Stimulated activated CD4-positive, alpha-beta T cell treated with anti-CD3 and anti-CD28 coated beads, TNF-alpha, amount 100 ng/mL, for 48 hours (primary cell): ENCODE results near the gene NCOA6.
"Not testable (repeated sequence)": the region's sequence is repeated elsewhere in the genome, so short reads cannot be mapped to it uniquely, and the experiment has no call there.

Experiments used
- DNase-seq, 3 donors: peaks; one replicate each; pipeline ENCODE4 v3.0.0-alpha.2; 2020; ENCODE audit warnings: low read depth in 3 of 3

Gene NCOA6

DNA sequence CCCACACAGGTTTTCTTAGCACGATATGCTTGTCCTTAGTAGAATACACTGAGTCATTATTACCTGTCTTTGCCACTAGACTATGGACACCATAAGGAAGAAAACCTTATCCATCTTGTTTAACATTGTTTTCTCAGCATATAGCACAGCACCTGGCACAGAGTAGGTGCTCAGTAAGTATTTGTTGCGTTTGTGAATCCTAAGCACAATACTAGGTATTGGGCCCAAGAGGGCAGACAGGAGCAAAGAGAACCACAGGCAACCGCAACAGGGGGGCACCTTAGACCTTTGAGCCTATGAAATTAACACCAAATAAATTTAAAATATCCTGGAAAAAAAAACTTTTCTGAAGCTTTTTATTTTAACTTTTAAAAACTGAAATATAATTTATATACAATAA lies 3.7 kb upstream of the NCOA6 start:
- no peak for DNase-seq

DNA sequence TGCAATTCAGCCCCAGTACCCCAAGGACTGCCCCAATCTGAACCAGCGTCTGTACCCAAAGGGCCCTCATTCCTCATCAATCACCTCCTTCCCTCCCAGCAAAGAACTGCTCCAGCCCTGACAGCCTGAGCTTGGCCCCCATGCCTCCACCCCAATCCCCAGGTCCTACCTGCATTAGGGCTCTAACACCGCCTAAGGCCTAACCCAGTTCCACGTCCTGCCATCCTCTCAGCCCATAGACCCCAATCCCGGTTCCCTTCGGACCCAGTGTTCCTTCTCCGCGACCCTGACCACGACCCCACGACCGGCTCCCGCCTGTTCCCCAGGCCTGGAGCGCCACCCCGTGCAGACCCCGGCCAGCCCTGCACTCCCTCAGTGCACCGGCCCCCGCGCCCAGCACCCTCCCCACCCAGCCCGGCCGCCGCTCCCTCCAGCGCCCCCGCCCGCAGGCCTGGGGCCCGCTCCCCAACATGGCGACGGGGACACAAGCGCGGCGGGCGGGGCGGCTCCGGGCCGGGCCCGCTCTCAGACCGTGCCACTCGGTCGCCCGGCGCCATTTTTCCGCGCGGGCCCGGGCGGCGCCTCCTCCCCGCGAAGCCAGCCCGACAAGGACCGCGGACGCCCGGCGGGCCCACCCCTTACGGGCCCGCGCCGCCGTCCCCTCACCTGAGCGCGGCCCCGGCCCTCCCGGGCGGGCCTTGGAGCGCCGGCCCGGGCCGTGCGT lies 483 bp downstream of the NCOA6 start:
- DNase-seq: peak; percentile 39 to 71 (median 46)

DNA sequence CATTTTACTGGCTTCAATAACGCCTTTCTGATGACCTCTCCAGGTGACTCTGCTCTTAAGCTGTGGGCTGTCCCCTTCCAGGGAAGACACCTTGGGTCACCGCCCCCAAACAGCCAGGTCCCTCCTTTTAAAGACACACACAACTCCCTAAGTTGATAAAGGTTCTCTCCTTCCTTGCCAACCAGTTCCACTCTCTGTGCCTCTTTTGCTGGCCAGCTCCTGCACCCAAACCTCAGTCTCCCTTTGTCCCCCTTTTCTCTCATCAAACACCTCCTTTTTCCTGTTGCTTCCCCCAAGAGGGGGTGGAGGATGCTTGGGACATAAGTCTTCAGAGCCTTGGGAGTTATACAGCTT lies 1.0 kb downstream of the NCOA6 start:
- DNase-seq: peak; percentile 58 to 75 (median 71)

DNA sequence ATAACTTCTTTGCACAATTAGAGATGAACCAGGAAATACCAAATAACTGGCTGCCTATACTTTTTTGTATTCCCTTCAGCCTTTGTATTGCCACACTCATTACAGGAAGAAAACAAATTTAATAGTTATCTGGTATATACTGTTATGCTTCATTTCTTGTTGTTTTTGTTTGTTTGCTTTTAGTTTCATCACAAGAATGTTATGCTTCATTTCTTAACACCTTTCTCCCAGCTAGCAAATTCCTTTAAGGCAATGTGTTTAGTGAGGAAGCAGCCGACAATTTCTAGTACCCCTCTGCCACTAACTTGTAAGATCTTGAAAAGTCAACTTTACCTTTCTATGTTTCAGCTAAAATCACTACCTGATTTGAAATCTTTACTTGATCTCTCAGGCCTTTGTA lies 1.4 kb downstream of the NCOA6 start:
- DNase-seq: no peak

DNA sequence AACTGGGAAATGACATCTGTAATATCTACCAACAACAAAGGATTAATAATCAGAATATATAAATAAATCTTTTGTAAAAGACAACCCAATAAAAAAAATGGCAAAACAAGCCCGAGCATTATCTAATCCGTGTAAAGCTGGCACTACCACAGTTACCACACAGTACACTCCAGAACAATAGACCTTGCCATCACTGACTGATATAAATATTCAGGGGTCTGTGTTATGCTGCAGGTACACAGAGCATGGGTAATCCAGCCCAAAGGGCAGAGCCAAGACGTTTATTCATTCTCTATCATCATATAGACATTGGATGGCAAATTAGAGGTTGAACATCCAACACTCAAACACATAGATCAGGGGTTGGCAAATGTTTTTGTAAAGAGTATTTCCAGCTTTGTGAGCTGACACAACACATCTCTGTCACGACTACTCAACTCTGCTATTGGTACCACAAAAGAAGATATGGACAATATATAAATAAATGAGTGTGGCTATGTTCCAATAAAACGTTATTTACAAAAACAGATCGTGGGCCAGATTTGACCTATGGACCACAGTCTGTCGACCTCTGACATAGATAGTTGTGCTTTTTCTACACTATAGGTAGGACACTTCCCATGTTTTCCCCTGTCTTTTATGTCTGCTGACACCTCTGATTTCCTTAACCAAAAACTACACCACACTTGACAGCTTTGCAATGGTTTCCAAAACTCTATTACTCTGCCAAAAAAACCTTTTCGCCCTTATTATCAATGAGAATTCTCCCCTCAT lies 4.5 kb downstream of the NCOA6 start:
- no peak for DNase-seq

DNA sequence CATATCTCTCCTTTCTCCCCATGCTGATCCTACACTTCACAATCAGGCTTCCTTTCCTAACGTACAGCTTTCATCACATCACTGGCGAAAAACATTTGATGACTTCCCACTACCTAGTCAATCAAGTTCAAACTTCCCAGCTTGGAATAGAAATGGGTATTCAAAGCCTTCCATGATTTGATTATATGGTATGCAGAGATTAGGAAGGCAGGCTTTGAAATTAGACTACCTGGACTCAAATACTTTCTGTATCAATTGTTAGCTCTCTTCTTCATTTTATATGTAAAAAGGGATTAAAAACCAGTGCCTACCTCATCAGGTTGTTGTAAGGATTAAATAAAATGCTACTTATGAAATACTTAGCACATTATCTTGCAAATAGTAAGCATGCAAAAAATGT lies 7.7 kb downstream of the NCOA6 start:
- no peak for DNase-seq

DNA sequence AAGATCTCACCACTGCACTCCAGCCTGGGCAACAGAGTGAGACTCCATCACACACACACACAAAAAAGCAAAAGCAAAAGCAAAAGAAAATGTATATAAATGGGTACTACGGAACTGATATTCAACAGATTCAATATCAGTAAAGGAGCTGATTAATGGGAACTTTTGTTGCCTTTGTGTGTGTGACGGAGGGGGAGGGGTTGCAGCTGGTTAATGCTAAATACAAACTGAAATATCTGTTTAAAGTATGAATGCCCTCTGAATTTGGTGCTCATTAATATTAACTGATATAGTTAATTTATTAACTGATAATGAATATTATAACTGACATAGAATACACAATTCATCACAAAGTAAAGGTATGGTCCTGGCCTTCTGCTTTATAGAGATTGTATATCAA lies 8.4 kb downstream of the NCOA6 start:
- DNase-seq: no peak

DNA sequence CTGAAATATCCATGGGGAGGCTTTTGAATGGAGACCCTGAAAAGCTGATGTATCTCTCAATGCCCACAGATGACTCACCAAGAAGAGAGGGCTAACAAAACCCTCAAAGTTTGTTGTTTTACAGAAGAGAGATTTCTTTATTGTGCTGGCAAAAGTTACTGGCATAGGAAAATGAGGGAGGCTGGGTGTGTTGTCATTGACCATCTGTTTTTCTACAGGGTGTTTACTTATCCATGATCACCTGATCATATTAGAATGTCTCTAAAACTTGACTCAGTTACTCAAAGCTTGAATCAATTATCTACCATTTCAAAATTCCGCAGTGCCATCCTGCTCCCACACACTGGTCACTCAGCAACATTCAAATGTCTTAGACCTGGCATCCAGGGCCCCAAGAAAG lies 9.8 kb downstream of the NCOA6 start:
- no peak for DNase-seq

DNA sequence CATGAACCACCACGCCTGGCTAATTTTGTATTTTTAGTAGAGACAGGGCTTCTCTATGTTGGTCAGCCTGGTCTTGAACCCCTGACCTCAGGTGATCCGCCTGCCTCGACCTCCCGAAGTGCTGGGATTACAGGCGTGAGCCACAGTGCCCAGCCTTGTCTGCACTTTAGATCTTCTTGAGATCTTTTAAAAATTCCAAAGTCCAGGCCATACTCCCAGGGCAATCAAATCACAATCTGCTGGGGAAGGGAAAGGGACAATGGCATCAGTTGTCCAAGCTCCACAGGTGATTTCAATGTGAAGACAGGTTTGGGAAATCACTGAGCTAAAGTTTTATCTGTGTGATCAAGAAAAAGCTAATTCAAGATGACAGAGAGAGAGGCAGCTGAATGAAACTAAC lies 16.9 kb downstream of the NCOA6 start:
- DNase-seq: no peak

DNA sequence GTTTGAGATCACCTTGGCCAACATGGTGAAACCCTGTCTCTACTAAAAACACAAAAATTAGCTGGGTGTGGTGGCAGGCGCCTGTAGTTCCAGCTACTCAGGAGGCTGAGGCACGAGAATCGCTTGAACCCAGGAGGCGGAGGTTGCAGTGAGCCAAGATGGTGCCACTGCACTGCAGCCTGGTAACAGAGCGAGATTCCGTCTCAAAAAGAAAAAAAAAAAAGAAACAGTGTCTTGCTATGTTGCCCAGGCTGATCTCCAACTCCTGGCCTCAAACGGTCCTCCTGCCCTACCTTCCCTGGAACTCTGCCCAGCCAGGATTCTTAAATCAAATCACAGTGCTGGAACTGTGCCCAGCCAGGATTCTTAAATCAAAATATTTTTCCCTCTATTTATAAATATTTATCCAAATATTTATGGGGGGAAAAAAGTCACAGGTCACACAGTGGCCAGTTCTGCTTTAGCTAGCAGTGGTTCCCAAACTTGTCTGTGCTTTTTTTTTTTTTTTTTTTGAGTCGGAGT lies 17.4 kb downstream of the NCOA6 start:
- not testable (repeated sequence) for DNase-seq

DNA sequence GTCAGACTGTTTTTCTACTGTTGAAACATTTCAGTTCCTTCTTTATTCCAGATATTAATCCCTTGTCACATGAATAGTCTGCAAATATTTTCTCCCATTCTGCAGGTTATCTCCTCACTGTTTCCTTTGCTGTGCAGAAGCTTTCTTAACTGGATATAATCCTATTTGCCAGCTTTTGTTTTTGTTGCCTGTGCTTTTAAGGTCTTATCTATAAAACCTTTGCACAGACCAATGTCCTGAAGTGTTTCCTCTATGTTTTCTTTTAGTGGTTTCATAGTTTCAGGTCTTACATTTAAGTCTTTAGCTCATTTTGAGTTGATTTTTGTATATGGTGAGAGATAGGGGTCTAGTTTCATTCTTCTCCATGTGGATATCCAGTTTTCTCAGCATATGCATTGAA lies 19.2 kb downstream of the NCOA6 start:
- DNase-seq: no peak

DNA sequence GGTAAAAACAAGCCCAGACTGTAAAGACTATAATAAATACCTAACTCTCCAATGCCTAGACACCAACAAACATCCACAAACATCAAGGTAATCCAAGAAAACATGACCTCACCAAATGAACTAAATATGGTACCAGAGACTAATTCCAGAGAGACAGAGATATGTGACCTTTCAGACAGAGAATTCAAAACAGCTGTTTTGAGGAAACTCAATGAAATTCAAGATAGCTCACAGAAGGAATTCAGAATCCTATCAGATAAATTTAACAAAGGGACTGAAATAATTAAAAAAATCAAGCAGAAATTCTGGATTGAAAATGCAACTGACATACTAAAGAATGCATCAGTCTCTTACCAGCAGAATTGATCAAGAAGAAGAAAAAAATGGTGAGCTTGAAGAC lies 26.6 kb downstream of the NCOA6 start:
- no peak for DNase-seq

DNA sequence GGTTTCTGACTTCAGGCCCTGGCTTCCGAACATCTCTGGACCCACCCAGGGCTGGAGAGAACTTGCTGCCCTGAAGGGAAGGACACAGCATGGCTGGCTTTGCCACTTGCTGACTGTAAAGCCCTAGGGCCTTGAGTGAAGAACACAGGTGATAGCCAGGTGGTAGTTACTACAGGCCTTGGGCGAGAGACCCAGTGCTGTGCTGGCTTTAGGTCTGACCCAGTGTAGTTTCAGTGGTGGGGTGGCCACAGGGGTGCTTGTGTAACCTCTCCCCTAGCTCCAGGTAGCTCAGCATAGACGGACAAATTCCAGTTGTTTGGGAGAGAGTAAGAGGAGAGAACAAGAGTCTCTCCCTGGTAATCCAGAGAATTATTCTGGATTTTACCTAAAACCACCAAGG lies 27.1 kb downstream of the NCOA6 start:
- no peak for DNase-seq

DNA sequence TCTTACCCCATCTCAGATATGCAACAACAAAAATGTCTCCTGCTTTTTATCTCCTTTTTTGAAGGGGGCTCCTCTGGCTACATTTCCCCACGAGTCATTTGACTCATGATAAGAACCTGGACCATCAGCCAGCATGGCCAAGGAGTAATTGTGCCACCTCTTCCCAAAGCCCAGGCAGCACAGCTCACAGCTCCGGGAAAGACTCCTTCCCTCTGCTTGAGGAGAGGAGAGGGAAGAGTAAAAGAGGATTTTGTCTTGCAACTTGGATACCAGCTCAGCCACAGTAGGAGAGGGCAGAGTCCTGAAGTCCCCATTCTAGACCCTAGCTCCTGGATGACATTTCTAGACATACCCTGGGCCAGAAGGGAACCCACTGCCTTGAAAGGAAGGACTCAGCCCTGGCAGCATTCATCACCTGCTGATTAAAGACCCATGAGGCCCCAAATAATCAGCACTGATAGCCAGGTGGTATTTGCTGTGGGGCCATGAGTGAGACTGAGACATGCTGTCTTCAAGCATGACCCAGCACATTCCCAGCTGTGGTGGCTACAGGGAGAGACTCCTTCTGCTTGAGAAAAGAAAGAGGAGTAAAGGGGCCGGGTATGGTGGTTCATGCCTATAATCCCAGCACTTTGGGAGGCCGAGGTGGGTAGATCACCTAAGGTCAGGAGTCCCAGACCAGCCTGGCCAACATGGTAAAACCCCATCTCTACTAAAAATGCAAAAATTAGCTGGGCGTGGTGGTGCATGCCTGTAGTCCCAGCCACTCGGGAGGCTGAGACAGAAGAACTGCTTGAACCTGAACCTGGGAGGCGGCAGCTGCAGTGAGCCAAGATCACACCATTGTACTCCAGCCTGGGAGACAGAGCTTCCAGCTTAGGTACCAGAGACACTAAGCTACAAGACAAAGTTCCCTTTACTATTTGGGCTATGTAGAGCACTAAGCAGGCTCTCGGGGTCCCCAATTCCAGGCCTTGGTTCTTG lies 28.1 kb downstream of the NCOA6 start:
- DNase-seq: no peak

DNA sequence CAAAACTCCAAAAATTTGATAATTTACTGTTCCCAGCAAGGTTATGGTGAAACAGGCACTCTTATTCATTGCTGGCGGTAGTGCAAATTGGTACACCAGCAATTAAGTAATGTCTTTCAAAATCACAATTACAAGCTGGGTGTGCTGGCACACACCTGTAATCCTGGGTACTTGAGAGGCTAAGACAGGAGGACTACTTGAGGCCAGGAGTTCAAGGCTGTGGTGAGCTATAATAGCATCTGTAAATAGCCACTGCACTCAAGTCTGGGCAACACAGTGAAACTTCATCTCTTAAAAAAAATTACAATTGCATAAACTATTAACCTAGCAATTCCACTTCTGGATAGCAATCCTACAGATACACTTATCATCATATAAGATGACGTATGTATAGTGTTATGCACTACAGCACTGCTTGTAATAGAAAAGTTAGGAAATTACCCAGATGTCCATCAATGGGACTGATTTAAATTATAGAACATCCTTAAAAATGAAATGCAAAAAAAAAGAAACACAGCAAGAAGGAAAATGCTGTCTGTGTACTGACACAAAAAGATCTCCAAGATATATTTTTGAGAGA lies 31.4 kb downstream of the NCOA6 start:
- no peak for DNase-seq

DNA sequence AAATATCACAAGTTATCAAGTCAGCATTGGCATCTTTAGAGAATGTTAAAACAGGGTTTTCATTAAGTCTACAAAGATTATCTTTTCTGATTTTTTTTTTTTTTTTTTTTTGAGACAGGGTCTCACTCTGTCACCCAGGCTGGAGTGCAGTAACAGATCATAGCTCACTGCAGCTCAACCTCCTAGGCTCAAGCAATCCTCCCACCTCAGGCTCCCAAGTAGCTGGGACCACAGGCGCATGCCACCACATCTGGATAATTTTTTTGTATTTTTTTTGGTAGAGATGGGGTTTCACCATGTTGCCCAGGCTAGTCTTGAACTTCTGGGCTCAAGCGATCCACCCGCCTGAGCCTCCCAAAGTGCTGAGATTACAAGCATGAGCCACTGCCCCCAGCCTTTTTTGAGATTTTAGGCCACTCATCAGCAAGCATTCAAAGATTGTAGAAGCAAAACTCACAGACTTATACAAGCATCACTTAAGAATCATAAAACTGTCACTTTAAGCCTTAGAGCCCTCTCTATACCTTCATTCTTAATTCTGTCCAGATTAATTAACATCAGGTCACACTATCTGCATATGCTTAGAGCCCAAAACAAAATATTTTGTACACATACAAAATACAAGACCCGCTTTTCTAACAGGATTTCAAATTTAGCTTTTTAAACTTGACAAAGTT lies 32.6 kb downstream of the NCOA6 start:
- no peak for DNase-seq

DNA sequence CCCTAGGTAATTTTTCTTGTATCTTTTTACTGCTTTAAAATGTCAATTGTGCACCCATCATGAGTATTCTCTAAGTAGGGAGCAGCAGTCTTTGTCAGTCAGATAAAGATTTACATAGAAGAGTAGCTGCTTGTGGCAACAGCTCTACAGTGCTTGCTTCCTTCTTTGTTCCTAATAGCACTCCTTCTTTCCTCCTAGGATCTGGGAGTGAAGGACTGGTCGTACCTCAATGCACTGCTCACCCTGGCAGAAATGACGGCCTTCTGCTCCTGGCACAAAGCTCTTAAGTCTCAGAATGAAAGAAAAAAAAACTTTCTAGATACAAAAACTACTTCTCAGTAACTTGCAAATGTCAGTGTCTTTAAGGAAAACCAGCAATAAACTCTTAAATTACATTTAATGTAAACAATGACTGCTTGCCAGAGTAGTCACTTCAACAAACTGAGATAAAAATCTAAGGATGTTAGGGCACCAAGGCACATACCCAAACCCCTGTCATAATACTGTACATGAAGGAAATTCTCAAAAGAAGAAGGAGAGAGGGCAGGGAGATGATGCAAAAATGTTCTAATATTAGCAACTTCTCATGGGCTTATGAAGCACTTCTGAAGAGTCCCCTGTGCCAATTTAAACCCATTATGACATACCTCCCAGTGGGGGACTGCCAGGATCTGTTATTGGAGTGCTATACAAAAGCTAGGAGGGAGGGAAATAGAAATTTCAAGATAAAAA lies 34.0 kb downstream of the NCOA6 start:
- DNase-seq: no peak

DNA sequence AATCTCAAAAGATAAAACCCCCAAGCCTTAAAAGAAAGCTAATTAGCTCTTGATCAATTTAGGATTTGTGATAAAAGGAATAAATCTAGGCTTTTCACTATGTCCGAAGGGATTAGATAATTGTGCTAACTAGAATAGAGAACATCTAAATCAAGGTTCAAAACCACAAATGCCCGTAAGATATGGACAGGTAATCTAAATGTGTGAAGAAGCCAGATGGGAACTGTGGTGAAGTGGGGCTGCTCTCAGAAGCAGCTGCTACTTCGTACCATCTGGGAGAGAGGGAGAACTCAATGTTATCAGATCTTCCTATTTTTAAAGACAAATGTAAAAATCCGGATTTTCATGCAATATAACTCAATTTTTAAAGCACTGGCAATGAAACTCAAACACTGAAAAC lies 44.2 kb downstream of the NCOA6 start:
- no peak for DNase-seq

DNA sequence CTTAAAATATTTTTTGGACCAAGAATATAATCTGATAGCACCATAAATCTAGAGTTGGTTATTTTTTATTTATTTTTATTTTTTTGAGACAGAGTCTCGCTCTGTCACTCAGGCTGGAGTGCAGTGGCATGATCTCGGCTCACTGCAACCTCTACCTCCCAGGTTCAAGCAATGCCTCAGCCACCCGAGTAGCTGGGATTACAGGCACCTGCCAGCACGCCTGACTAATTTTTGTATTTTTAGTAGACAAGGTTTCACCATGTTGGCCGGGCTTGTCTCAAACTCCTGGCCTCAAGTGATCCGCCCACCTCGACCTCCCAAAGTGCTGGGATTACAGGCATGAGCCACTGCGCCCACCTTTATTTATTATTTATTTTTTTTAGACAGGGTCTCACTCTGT lies 45.2 kb downstream of the NCOA6 start:
- DNase-seq: not testable (repeated sequence)

DNA sequence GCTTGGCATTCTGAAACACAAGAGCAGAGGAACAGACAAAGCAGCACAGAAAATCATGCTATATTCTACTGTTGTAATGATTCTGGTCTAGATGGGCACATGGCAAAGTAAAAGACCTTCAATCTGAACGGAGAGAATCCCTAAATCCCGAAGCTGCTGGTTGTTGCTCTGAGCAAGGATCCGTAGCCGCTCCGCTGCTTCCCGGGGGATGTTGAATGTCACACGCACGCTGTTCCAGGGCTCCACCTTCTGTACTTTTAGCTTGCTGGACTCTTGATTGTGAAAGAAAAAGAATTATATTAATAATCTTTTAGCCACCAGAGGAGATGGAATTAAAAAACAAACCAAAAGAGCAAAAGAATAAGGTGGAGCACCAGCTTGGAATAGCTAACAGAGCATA lies 49.3 kb downstream of the NCOA6 start:
- DNase-seq: no peak

DNA sequence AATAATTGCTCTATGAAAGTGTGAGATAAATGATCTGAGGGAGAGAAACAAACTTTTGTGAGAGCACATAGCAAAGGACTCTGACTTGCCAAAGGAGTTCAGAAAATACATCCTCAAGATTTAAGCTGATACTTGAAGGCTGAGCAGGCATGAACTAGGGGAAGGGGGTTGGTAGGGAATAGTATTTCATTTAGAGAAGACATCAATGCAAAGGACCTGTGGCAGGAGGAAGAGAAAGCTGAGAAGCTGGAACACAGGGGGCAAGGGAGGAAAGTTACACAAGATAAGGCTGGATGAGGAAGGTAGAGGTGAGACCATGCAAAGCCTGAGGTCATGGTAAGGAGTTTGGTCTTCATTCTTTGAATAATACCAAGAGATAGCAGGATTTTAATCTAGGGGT lies 50.6 kb downstream of the NCOA6 start:
- no peak for DNase-seq
